Liver (tissue), 3 donors: ENCODE measurements around the gene TEKT2.

ENCODE experiments used
- FOXA1 ChIP-seq: IDR thresholded peaks from 2 replicates; pipeline ENCODE4 v1.6.1; 2016; ENCODE audit warnings: antibody characterized with exemption
- GABPA ChIP-seq, 2 donors: IDR thresholded peaks in 1 of 2; conservative IDR thresholded peaks in 1 of 2; 2 replicates each; pipeline ENCODE4 v1.6.1; 2016; ENCODE audit warnings: antibody characterized with exemption in 2 of 2, mild to moderate bottlenecking in 1 of 2, moderate library complexity in 1 of 2
- RXRA ChIP-seq, 2 donors: IDR thresholded peaks; 2 replicates each; pipeline ENCODE4 v1.6.1; 2017 to 2018; ENCODE audit warnings: antibody characterized with exemption in 2 of 2, mild to moderate bottlenecking in 1 of 2
- SP1 ChIP-seq: IDR thresholded peaks from 2 replicates; pipeline ENCODE4 v1.6.1; 2018; ENCODE audit warnings: antibody characterized with exemption, mild to moderate bottlenecking
- TF ChIP-seq, protein P1 (sequence below): fragments of 150-350 bp; IDR thresholded peaks from 2 replicates; pipeline ENCODE4 v1.5.1; 2017; ENCODE audit warnings: improper control_type of control experiment, low read depth, low read length; ENCODE audit not compliant: missing input control
- TF ChIP-seq, protein P2 (sequence below): IDR thresholded peaks from 2 replicates; pipeline ENCODE4 v1.6.1; 2016; ENCODE audit warnings: antibody characterized with exemption
- TF ChIP-seq, protein P3 (sequence below): IDR thresholded peaks from 2 replicates; pipeline ENCODE4 v1.6.1; 2016; ENCODE audit warnings: antibody characterized with exemption, mild to moderate bottlenecking
- TF ChIP-seq, protein P4 (sequence below): IDR thresholded peaks from 2 replicates; pipeline ENCODE4 v1.6.1; 2016; ENCODE audit warnings: antibody characterized with exemption
- donor health status: healthy.
- donor health status: healthy.

DNA sequence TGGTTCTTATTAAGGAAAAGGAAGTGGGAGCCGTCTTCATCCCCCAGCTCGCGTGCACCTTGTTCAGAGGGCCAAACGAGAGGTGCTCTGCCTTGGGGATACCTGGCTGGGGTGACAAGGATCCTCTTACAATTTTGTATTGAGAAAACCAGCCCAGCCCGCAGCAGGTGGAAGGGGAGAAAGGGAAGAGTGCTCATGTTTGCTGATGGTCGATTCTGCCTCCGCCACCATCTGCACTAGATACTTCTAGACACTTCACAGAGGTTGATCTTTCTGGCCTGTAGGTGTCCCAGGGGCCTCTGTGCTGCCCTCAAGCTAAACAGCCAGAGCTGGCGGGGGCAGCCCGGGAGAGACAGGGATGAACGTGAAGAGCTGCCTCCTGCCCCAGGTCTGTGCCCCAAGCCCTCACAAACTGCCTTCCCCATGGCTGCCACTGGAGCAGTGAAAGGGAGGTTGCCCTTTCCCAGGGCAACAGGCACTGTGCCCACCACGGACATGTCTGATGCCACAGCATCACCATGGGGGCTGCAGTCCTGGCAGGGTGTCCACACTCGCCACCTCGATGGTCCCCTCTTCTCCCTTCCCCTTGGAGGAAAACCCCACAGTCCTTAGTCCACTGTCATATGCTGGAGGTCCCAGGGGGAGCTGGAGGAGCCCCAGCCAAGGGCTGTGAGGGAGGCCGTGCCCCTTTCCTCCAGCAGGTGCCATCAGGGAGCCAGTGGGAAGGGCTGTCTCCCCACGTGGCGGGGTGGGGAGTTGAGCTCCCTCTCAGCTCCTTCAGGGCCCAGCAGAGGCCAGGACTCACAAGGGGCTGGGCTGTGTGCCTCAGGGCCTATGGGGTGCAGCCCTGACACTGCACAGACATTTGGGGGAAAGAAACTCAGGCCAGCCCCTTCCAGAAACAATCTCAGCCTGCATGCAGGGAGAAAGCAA, 12.9 kb downstream of the TEKT2 start:
- TF ChIP-seq, protein P1, sequence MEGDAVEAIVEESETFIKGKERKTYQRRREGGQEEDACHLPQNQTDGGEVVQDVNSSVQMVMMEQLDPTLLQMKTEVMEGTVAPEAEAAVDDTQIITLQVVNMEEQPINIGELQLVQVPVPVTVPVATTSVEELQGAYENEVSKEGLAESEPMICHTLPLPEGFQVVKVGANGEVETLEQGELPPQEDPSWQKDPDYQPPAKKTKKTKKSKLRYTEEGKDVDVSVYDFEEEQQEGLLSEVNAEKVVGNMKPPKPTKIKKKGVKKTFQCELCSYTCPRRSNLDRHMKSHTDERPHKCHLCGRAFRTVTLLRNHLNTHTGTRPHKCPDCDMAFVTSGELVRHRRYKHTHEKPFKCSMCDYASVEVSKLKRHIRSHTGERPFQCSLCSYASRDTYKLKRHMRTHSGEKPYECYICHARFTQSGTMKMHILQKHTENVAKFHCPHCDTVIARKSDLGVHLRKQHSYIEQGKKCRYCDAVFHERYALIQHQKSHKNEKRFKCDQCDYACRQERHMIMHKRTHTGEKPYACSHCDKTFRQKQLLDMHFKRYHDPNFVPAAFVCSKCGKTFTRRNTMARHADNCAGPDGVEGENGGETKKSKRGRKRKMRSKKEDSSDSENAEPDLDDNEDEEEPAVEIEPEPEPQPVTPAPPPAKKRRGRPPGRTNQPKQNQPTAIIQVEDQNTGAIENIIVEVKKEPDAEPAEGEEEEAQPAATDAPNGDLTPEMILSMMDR = no peak
- TF ChIP-seq, protein P2, sequence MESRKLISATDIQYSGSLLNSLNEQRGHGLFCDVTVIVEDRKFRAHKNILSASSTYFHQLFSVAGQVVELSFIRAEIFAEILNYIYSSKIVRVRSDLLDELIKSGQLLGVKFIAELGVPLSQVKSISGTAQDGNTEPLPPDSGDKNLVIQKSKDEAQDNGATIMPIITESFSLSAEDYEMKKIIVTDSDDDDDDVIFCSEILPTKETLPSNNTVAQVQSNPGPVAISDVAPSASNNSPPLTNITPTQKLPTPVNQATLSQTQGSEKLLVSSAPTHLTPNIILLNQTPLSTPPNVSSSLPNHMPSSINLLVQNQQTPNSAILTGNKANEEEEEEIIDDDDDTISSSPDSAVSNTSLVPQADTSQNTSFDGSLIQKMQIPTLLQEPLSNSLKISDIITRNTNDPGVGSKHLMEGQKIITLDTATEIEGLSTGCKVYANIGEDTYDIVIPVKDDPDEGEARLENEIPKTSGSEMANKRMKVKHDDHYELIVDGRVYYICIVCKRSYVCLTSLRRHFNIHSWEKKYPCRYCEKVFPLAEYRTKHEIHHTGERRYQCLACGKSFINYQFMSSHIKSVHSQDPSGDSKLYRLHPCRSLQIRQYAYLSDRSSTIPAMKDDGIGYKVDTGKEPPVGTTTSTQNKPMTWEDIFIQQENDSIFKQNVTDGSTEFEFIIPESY = no peak
- TF ChIP-seq, protein P3, sequence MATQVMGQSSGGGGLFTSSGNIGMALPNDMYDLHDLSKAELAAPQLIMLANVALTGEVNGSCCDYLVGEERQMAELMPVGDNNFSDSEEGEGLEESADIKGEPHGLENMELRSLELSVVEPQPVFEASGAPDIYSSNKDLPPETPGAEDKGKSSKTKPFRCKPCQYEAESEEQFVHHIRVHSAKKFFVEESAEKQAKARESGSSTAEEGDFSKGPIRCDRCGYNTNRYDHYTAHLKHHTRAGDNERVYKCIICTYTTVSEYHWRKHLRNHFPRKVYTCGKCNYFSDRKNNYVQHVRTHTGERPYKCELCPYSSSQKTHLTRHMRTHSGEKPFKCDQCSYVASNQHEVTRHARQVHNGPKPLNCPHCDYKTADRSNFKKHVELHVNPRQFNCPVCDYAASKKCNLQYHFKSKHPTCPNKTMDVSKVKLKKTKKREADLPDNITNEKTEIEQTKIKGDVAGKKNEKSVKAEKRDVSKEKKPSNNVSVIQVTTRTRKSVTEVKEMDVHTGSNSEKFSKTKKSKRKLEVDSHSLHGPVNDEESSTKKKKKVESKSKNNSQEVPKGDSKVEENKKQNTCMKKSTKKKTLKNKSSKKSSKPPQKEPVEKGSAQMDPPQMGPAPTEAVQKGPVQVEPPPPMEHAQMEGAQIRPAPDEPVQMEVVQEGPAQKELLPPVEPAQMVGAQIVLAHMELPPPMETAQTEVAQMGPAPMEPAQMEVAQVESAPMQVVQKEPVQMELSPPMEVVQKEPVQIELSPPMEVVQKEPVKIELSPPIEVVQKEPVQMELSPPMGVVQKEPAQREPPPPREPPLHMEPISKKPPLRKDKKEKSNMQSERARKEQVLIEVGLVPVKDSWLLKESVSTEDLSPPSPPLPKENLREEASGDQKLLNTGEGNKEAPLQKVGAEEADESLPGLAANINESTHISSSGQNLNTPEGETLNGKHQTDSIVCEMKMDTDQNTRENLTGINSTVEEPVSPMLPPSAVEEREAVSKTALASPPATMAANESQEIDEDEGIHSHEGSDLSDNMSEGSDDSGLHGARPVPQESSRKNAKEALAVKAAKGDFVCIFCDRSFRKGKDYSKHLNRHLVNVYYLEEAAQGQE = no peak
- TF ChIP-seq SP1 (no peak), FOXA1 (no peak), RXRA (IDR thresholded peaks at IDR 0.05) (no peak), GABPA (IDR thresholded peaks at IDR 0.05 in 1 of 2, conservative IDR thresholded peaks at IDR 0.05 in 1 of 2) (no peak)
- TF ChIP-seq, protein P4, sequence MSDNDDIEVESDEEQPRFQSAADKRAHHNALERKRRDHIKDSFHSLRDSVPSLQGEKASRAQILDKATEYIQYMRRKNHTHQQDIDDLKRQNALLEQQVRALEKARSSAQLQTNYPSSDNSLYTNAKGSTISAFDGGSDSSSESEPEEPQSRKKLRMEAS = no peak
